ENCODE results near the gene HSD17B11.
"Not testable (repeated sequence)": the region's sequence is repeated elsewhere in the genome, so short reads cannot be mapped to it uniquely, and the experiment has no call there.

The HSD17B11 gene

GRCh38 chr4:87410157-87410556, 19.2 kb upstream of the HSD17B11 start:
- Mint-ChIP-seq H3K9me3 (peaks cover 3% of the 10 kb centered on the region), H3K4me3 (no peak overlapping the region), H3K36me3 (ENCODE audit: low read depth) (no peaks in the 10 kb centered on the region), H3K27ac (peak overlapping the region in 1 of 3 experiments; percentile 0), H3K4me1 (peaks cover 4% of the 10 kb centered on the region), H3K27me3 (ENCODE audit: low read depth) (no peaks in the 10 kb centered on the region)
- no peak for TF ChIP-seq CTCF (IDR thresholded peaks at IDR 0.05; ENCODE audit: unreplicated experiment in 3 of 3)

- peak overlapping the region in 1 of 3 experiments; percentile 13 for H3K27ac Mint-ChIP-seq
- H3K9me3 Mint-ChIP-seq = peaks cover 3% of the 10 kb centered on the region
- peaks cover 4% of the 10 kb centered on the region for H3K4me1 Mint-ChIP-seq
- no peak for TF ChIP-seq CTCF (IDR thresholded peaks at IDR 0.05; ENCODE audit: unreplicated experiment in 3 of 3)
- H3K4me3 Mint-ChIP-seq = no peak overlapping the region
- no peaks in the 10 kb centered on the region for H3K27me3 Mint-ChIP-seq (ENCODE audit: low read depth)
- no peaks in the 10 kb centered on the region for H3K36me3 Mint-ChIP-seq (ENCODE audit: low read depth)
Observed at GRCh38 chr4:87409420-87409939, 18.5 kb upstream of the HSD17B11 start.

- not testable (repeated sequence) for H3K27me3 Mint-ChIP-seq (ENCODE audit: low read depth); H3K4me1 Mint-ChIP-seq; H3K4me3 Mint-ChIP-seq; H3K36me3 Mint-ChIP-seq (ENCODE audit: low read depth)
- peaks cover 18% of the 10 kb centered on the region for H3K9me3 Mint-ChIP-seq
- H3K27ac Mint-ChIP-seq = peak overlapping the region in 2 of 3 experiments; percentile 23 to 65
Observed at GRCh38 chr4:87406902-87407301, 15.9 kb upstream of the HSD17B11 start.

GRCh38 chr4:87406462-87406861, 15.5 kb upstream of the HSD17B11 start:
- H3K9me3 Mint-ChIP-seq = peaks cover 21% of the 10 kb centered on the region
- H3K4me1 Mint-ChIP-seq = peaks cover 4% of the 10 kb centered on the region
- H3K4me3 Mint-ChIP-seq = no peak overlapping the region
- no peaks in the 10 kb centered on the region for H3K36me3 Mint-ChIP-seq (ENCODE audit: low read depth)
- no peak for TF ChIP-seq CTCF (IDR thresholded peaks at IDR 0.05; ENCODE audit: unreplicated experiment in 3 of 3)
- peak overlapping the region in 1 of 3 experiments; percentile 23 for H3K27ac Mint-ChIP-seq
- H3K27me3 Mint-ChIP-seq (ENCODE audit: low read depth) = no peaks in the 10 kb centered on the region

- no peak overlapping the region for H3K27ac Mint-ChIP-seq
- no peaks in the 10 kb centered on the region for H3K36me3 Mint-ChIP-seq (ENCODE audit: low read depth)
- no peak for TF ChIP-seq CTCF (IDR thresholded peaks at IDR 0.05; ENCODE audit: unreplicated experiment in 3 of 3)
- peaks cover 4% of the 10 kb centered on the region for H3K4me1 Mint-ChIP-seq
- no peak overlapping the region for H3K4me3 Mint-ChIP-seq
- H3K27me3 Mint-ChIP-seq (ENCODE audit: low read depth) = no peaks in the 10 kb centered on the region
- peaks cover 21% of the 10 kb centered on the region for H3K9me3 Mint-ChIP-seq
Observed at GRCh38 chr4:87405211-87405820, 14.3 kb upstream of the HSD17B11 start.

GRCh38 chr4:87403732-87404131, 12.7 kb upstream of the HSD17B11 start:
- not testable (repeated sequence) for H3K27me3 Mint-ChIP-seq (ENCODE audit: low read depth); H3K36me3 Mint-ChIP-seq (ENCODE audit: low read depth); H3K4me1 Mint-ChIP-seq; H3K4me3 Mint-ChIP-seq; H3K27ac Mint-ChIP-seq
- peaks cover 21% of the 10 kb centered on the region for H3K9me3 Mint-ChIP-seq

- Mint-ChIP-seq H3K4me3 (no peak overlapping the region), H3K4me1 (no peaks in the 10 kb centered on the region), H3K27ac (no peak overlapping the region), H3K9me3 (peaks cover 18% of the 10 kb centered on the region), H3K36me3 (ENCODE audit: low read depth) (no peaks in the 10 kb centered on the region), H3K27me3 (ENCODE audit: low read depth) (no peaks in the 10 kb centered on the region)
- no peak for TF ChIP-seq CTCF (IDR thresholded peaks at IDR 0.05; ENCODE audit: unreplicated experiment in 3 of 3)
Observed at GRCh38 chr4:87399954-87400353, 9.0 kb upstream of the HSD17B11 start.

Data from nephron (organoid).